HG03159 (cell line): Measurements from ENCODE around the gene TCEA2.
A peak's percentile ranks its signal among the peaks of the same experiment; 100 is the strongest.

Experiments used
- ATAC-seq: cut with Tn5 transposase; IDR thresholded peaks from one replicate; pipeline ENCODE4 v1.9.1; 2021; ENCODE audit warnings: mild to moderate bottlenecking, moderate library complexity; ENCODE audit not compliant: unreplicated experiment

Gene TCEA2

GRCh38 chr20:64063389-64064144 is 569 bp downstream of the TCEA2 start:
- no peak for ATAC-seq

GRCh38 chr20:64064145-64064698 is 1.2 kb downstream of the TCEA2 start:
- ATAC-seq = no peak

- ATAC-seq = no peak
These were observed 2.3 kb downstream of the TCEA2 start for GRCh38 chr20:64065062-64065973.

GRCh38 chr20:64065974-64066343 is 3.0 kb downstream of the TCEA2 start:
- peak; percentile 43 for ATAC-seq

- ATAC-seq = no peak
These were observed 4.1 kb downstream of the TCEA2 start for GRCh38 chr20:64067005-64067632.

GRCh38 chr20:64067733-64068307 is 4.8 kb downstream of the TCEA2 start:
- ATAC-seq = no peak

- no peak for ATAC-seq
These were observed 5.6 kb downstream of the TCEA2 start for GRCh38 chr20:64068386-64069208.

DNA sequence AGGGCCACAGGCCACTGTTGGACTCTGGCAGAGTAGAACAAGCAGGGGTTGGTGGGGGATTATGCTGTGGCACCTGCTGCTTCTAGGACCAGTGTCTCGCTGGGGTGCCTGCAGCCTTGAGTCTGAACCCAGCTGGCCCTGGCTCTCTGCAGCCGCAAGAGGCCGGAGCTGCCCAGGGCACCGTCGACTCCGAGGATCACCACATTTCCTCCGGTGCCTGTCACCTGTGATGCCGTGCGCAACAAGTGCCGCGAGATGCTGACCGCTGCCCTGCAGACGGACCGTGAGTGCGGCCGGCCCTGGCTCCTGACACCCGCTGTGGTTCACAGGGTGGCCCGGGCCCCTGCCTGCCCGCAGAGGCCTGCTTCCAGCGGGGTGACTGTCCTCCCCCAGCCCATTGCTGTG is 6.2 kb downstream of the TCEA2 start:
- ATAC-seq = no peak

DNA sequence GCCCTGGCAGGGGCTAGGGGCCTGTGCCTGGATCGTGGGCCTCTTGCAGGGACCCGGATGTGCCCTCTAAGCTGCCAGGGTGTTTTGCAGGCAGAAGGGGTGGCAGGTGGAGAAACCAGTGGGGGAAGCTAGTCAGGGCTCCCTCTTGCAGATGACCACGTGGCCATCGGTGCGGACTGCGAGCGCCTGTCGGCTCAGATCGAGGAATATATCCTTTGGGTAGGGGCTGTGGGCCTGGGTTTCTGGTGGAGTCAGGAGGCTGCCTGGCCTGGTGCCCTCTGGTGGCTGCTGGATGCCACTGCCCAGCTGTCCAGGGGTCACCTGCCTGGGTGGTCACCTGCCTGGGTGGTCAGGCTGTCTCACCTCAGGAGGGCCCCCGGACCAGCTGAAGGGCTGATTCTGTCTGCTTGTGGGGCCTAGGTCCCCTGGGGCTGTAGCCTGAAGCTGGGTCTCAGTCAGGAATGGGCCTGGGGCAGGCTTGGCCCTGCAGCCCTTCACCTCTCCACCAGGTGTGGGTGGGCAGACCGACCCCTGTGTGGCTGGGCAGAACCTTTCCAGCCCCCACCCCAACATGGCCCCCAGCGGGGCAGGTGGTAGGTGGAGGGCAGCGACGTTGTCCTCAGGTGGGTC is 6.7 kb downstream of the TCEA2 start:
- no peak for ATAC-seq

- no peak for ATAC-seq
These were observed 7.4 kb downstream of the TCEA2 start for GRCh38 chr20:64070244-64070993.

GRCh38 chr20:64071341-64072332 is 8.6 kb downstream of the TCEA2 start:
- ATAC-seq = no peak

DNA sequence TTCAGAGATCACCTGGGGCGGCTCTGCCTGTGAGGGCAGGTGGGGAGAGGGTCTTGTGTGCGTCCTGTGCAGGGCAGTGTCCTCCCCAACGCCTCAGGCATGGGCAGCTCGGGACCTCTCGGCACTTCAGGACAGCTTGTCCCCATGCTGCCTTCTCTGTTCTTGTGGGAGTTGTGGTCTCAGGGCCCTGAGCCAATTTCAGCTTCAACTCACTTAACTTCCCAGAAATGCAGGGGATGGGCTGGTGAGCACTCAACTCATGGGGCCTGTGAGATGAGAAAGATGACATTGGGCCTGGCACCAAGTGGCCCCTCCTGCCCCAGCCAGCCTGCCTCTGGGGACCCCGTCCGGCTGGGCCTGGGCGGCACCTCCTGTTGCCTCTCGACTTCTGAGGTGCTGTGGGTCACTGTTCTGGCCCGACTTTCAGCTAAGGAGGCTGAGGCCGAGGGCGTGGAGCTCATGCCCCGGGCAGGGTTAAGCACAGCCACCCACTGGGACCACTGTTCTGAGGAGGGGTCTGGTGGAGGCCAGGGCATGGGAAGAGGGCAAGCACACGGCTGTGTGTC is 9.6 kb downstream of the TCEA2 start:
- ATAC-seq = no peak

DNA sequence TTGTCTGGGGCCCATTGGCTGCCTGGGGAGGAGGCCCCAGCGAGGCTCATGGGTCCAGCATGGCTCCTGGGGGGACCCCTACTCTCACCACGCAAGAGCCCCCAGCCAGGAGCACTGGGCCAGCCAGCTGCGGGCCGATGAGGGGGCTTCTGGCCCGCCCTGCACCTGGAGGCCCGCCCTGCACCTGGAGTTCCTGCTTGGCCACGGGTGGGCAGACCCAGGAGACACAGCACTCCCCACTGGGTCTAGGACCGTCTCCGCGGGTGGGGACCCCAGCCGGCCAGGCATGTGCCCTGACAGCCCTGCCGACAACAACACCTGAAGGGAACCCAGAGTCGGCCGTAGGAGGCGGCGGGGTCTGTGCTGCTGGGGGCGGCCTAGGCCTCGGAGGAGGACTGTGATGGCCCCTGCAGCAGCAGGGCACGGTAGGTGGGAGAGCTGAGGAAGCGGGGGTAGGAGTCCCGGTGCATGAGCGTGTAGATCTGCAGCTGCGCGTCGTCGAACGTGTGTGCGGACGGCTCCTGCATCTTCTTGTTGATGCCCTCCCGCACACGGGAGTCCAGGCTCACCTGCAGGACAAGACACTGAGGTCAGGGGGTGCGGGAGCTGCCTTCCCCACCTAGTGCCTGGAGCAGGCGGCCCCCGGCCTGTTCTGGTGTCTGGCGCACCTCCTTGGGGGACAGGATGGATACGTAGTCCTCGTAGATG is 10.6 kb downstream of the TCEA2 start:
- ATAC-seq = no peak

DNA sequence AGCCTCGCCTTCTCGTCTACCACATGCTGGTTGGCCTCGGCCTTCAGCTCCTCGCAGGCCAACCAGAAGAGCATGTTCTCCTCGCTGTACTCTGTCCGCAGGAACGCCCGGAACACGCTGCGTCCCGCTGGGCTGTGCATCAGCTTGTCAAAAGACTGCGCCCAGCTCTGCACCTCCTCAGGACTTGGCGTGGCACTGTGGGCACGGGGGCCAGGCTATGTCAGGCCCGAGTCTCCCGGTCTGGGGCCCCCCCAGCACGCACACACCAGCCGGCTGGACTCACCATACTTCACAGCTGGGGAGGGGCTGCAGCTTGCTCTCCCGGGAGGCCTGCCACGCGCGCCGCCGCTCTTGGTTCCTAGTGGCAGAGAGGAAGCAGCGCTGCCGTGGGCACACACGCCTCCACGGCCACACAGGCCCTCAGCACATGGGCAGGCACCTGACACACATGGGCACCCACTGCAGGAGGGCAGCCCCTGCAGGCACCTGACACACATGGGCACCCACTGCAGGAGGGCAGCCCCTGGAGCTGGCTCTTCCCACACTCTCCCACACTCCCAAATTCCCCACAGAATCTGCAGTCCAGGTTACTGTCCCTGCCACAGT is 11.3 kb downstream of the TCEA2 start:
- no peak for ATAC-seq

GRCh38 chr20:64074963-64075362 is 12.0 kb downstream of the TCEA2 start:
- ATAC-seq = no peak

GRCh38 chr20:64075556-64075955 is 12.6 kb downstream of the TCEA2 start:
- no peak for ATAC-seq
